ENCODE results near the gene DUOXA2.
"Not testable (repeated sequence)": the region's sequence is repeated elsewhere in the genome, so short reads cannot be mapped to it uniquely, and the experiment has no call there.

Gene DUOXA2

DNA sequence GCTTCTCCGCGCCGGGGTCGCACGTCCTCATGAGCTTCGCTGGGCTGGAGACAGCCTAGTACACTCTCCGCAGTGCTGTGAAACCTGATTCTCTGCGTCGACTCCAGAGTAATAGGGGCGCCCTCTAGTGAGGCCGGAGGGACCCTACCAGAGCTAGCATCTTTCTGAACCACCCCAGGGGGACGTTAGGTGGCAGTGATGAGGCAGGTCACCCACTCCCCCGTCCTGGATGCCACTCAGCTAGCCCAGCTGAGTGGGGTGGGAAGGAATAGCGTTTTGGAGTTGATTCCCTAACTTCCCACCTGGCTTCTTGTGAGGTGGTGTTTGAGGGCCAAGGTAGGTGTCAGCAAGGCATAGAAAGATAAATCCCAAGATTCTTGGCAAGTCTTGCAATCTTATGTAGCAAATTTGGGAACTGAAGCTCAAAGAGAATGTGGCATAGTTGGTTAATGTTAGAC, 4.0 kb downstream of the DUOXA2 start:
- peak; percentile 94 for DNase-seq

DNA sequence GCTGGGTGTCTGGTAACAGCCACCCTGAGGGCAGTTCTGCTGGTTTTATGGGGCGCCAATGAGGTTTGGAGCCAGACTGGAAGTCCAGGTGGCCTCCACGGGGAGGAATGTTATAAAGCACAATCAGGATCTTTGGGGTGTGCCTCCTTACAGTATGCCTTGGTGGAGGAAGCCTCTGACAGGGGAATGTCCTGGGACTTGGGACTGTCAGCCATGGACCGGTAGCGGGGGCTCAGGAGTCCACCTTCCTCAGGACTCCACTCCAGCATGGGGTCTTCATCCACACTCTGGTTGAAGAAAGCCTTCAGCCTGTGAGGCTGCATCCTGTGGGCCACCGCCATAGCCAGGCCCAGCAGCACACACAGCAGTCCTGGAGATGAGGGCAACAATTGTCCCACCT, 4.9 kb downstream of the DUOXA2 start:
- DNase-seq, result no peak

DNA sequence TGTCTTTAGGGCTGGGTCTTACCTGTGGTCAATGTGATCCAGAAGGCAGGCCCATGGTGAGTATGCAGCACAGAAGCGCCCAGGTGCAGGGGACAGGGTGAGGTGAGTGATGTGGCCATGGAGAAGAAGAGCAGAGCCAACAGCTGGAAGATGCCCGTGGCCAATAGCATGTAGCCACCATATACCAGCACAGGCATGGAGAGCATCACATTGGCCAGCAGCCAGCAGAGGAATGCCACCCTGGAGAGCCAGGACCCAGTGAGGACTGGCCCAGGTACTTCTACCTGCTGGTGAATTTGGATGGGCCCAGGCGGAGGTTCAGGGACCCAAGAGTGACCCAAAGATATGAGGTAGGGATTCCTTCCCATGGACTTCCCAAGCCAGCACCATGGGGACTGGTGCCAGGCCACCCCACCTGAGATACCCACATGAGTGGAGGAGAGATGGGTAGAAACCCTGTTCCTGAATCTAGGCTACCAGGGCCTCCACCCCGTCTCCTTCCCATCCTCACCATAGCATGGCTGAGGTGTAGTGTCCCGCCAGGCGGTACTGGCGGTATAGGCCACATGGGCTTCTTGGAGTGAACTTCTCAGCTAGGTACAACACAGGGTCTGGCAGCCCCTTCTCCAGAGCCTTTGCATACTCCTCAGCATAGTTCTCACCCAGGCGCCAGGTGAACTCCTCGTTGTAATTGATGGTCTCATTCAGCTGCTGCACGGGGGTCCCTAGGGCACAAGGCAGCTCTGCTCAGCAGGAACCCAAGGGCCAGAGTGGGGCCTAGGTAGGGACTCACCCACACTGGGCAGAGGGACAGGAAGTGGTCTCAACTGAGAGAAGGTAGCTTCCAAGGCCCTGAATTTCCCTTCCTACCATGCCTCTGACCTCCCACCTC, 6.2 kb downstream of the DUOXA2 start:
- no peak for DNase-seq

DNA sequence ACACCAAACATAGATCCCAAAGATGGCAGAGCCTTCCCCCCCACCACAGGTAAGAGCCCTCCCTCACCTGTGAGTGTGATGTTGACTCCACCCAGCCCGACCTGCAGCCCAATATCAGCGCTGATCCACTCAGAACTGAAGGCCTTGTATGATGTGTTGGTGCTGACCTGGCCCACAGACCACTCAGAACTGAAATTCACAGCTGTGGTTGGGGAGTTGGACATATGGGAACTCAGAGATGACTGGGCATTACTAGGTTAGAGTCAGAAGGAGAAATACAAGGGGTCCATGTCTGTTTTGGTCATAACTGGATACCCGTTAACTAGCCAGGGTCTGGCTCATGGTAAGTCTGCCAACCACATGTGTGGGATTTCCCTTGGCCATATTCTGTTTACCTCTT, 6.9 kb downstream of the DUOXA2 start:
- no peak for DNase-seq

DNA sequence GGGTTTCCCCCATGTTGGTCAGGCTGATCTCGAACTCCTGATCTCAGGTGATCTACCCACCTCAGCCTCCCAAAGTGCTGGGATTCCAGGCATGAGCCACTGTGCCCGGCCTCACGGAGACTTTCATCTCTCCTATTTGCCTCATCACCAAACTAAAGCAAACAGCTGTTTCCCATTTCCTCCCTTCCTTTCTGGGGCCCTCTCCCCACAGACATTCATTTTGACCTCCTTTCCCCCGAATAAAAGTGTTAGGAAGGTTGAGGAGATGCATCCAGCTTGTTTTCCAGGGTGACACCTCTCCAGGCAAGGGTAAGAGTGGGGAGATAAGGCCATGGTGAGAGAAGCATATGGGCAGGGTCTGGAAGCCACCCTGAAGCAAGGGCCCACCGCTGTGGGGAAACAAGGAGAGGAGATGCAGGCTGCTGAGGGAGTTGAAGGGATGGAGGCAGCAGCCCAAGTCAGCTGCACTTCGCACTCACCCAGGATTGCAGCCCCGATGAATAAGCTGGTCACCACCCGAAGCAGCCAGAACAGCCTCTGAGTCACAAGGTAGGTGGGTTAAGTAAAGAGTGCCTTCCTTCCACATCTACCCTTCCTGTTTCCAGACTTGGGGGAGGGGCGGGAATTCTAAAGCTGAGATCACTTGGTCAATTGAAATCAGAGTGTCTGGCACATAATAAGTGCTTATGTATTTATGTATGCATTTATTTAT, 7.7 kb downstream of the DUOXA2 start:
- no peak for DNase-seq

DNA sequence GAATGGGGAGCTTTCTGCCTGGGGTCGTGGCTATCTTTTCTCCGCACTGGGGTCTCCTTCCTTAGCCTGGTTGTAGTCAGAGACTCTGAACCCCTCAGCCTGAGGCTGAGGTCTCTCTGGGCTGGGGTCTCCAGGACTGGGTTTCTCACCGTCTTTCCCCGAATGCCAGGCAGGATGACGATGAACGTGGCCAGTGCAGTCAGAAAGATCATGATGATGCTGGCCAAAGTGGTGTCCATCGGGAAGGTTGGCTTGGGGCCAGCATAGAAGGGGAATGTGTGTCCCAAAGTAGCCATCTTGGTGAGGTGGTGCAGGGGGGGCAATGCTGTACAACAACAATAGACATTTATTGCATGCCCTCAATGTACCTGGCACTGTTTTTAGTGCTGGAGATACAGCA, 8.6 kb downstream of the DUOXA2 start:
- DNase-seq, result no peak

DNA sequence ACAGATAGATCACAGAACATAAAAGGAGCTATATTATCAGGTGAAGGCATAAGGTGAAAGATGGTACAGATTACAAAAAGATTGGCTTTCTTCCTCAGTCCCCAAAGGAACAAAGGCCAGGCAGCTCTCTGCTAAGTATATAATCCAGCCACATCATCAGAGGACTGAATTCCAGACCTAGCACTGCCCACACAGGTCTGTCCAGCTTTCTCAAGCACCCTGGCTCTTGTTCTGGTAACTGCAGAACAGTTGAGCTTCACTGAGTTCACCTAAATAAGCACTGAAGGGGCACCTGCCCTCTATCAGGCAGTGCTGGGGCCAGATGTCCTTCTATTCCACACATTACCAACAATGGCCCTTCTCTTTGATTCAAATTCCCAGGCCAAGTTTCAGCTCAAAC, 9.3 kb downstream of the DUOXA2 start:
- DNase-seq, result no peak

DNA sequence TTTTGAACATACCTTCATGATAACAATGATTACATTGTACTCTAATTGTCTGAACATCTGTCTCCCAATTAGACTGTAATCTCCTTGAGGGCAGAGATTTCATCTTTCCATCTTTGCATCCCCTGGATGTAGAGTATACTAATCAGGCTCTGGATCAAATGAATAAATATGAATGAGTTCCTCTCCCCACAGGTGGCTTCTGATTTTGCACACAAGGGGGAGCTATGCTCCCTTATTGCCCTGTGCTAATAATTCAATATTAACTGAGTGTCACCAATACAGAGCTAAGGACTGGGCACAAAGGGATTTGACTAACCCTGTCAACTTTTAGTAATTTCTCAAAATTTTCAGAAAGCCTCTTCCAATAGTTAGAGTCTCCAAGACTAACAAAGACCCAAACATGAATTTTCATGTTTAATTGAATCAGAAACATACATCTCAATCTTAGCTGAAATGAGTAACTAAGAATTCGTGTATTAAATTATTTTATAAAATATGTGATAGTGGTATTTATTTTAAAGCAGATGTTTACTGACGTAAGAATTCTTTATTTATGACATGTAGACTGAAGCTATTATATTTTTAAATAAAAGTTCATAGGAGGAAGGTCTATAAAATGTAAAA, 12.5 kb downstream of the DUOXA2 start:
- DNase-seq, result peak; percentile 61

DNA sequence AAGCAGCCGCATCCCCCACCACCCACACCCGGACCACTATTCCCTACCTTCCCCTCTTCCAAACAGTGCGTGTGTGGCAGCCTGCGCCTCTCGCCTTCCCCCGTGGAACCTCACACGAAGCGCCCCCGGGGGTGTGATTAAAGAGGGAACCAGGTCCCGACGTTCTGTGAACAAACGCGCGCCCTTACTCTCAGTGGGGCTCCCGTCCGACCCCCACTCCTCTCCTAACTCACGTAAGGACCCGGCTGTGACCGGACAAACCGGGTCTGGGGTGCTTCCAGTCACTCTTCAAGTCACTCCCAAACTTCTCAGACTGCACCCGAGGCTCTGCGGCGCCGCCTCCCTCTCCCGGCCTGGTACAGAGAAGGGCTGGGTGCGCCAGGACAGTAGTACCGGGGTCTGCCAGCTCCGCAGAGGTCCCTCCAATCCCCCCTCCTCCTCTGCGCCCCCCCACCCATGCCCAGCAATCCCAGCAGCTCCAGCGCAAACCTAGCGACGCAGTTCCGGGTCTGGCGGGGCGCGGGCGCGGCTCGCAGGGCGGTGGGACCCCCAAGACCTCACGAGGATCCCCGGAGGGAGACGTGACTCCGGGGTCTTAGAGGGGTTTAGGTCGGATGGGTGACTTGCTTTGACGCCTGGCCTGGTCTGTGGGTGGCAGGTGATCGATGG, 15.0 kb downstream of the DUOXA2 start:
- no peak for DNase-seq

DNA sequence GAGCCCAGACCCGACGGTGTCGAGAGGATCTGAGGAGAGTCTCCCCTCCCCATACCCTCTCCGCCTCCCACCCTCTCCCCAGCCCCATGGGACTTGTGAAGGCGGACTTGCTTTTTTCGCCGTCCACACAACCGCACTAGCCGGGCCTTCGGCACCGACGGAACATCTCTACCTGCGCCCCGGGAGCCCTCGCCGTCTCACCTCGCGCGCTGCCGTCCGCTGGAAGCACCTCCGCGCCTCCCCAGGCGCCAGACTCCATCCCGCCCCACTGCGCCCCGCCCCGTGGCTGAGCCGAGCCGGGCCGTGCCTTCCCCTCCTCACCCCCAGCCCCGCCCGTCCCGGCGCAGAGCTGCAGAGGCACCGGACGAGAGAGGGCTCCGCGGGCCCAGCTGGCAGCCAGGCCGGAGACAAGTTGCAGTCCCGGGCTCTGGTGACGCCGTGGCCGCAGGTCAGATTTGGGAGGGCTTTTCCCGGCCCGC, 15.6 kb downstream of the DUOXA2 start, which contains the start of the genes DUOX1 and DUOXA1:
TSS of gene DUOX1 (plus strand) at position 344 of the 479 bp plus-strand sequence. CDS start 1,973 bp downstream, outside the sequence.
TSS of gene DUOXA1 (minus strand) at position 229 of the 479 bp plus-strand sequence. CDS start 6,865 bp downstream, outside the sequence.
- peak; percentile 48 for DNase-seq

DNA sequence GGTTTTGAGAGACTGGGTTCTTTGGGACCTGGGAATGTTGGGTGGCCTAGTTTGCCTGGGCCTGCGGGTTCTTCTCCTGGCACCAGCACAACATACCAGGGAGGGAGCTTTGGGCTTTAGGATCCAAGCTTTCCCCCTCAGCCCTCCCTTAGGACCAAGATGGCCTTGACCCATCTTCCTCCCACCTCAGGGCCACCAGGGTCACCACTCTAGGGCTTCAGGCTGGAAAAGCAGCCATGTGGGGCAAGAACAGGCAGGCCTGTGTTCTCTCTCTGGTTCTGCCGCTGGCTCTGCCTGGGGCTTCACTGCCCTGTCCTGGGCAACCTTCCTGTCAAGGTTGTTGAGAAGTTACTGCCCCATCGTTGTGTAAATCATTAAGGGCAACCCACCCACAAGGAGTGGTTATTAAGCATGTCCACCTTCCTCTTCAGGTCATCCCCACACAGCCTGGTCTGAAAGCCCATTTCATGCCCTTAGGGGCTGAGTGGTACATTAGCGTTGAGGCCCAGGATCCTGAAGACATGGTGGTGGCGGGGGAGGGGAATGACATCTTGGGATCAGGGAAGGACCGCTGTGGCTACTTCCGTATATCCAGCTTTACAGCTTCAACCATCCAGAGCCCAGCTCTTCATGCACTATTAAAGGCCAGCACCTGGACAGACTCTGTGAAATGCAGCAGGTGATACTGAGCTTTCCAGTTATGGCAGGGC, 16.3 kb downstream of the DUOXA2 start:
- DNase-seq, result no peak

DNA sequence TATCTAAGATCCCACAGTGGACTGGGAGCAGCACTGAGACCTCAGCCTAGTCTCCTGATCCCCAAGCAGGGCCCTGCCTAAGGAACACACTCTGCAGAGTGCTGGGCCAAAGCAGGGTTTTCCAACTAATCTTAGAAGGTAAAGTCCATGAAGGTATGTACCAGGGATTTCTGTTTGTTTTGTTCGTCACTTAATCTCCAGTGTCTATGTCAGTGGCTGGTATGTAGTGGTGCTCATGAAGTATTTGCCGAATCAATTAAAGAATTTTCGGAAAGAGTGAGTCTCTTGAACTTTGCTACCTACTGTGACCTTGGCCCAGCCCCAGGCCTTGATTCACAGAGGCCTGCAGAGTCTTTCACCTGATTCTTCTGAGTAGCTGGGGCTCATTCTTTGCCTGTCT, 17.4 kb downstream of the DUOXA2 start:
- DNase-seq, result no peak

DNA sequence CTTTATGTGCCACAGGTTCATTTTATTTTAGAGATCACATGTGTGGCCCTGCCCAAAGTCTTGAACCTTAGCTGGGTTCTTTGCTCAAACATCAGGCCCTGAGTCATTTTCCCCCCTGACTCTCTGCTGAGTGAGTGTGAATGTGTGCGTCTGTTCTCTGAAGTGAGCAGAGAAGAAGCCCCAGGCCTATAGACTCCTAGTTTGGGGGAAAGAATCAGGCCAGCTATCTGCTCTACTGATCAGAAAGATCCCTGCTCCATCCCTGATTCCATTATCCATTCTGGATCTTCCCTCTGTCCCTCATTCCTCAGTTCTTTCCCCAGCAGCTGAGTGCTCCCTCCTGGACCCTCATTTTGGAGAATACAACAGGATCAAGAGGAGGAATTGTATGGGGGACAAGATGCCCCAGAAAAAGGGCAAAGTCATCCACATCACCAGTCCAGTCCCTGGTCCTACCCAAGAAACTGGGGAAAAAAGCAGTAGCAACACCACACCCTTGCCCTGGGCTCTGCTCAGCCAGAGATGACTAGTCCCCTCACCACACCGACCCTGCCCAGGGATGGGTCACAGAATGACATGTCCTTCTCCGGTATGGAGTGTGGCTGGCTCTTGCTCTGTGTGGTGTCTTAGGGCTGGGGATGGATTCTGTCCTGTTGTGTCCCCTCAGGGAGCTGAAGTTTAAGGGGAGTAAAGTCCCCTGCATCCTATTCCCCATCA, 18.9 kb downstream of the DUOXA2 start:
- DNase-seq, result no peak

DNA sequence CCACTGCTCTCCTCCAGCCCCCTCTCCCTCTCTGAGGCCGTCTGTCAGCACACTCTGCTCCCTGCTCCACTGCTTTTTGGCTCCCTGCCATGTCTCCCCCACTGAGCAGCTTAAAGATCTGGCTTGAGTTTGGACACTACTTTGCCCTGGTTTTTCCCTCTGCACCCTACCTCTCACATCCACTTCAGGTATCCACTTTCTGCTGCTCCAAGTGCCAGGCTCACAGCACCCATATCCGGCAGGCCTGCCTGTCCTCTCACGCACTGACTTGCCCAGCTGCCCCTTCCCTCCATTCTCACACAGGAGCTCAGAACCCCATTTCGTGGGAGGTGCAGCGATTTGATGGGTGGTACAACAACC, 19.4 kb downstream of the DUOXA2 start:
- DNase-seq, result peak; percentile 33

DNA sequence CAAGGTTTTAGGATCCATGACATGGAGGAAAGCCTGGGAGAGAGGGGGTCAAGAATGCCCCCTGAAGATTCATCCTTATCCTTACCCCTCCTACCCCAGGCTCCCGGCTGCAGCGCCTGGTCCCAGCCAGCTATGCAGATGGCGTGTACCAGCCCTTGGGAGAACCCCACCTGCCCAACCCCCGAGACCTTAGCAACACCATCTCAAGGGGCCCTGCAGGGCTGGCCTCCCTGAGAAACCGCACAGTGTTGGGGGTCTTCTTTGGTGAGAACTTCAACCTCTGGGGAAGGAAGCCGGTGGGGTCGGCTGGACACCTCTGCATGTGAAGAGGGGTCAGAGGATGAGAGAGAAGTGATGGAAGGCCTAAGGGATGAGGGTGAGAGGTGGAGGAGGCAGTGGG, 19.9 kb downstream of the DUOXA2 start:
- no peak for DNase-seq

DNA sequence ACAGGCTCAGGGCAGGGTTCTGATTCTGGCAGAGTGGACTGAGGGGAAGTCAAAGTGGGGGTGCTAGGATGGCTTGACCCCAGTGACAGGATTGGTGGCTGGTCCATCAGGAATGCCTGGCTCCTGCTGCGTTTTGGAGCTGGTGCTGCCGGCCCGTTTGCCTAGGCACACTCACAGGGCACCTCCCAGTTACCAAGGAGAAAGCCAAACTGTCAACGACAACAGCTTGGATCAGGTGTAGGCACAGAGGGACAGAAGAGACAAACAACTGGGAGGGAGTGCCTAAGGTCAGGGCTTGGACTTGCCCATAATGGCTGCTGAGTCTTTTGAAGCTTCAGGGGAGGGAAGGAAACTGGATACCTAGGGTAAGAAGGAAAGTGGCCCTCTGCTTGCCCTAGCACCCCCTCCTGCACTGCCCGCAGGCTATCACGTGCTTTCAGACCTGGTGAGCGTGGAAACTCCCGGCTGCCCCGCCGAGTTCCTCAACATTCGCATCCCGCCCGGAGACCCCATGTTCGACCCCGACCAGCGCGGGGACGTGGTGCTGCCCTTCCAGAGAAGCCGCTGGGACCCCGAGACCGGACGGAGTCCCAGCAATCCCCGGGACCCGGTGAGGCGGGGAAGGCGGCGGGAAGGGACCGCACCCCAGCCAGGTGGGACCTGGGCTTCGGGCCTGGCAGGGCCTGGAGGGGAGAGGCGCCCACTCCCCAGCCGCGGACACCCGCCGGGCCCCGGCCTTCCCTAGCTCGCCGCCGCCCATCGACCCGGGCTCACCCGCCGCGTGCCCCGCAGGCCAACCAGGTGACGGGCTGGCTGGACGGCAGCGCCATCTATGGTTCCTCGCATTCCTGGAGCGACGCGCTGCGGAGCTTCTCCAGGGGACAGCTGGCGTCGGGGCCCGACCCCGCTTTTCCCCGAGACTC, 20.8 kb downstream of the DUOXA2 start:
- DNase-seq, result peak; percentile 57

DNA sequence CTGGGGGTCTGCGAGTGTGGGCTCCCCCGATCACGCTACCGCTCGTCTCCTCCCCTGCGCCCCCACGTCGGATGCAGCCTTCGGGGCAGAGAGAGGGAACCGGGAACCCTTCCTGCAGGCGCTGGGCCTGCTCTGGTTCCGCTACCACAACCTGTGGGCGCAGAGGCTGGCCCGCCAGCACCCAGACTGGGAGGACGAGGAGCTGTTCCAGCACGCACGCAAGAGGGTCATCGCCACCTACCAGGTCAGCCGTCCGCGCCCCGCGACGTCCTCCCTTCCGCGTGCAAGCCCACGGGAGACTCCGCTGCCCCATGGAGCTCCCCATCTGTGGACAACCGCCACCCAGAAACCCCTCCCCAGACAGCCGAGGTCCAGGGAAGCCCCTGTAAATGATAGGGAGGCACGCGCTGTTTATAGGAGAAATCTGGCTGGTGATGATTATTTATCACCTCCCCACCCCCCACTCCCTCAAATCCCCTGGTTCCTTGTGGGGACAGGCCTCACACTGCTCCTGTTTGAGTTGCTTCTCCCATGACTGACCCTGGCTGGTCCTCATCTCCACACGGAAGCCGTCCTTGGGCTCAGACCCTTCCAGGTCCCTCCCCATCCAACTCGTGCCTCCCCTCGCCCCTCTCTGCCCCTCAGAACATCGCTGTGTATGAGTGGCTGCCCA, 21.7 kb downstream of the DUOXA2 start:
- DNase-seq, result not testable (repeated sequence)

DNA sequence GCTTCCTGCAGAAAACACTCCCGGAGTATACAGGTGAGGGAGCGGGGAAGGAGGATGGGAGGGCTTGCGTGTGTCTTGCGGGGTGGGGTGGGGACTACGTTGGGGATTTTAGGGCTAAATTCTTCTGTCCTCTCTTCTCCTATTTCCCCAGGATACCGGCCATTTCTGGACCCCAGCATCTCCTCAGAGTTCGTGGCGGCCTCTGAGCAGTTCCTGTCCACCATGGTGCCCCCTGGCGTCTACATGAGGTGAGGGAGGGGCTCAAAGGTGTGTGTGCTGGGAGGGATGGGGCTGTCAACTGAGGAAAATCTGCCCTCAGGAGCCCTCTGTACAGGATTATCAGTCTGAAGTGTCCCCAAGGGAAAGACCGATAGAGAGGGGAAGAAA, 22.2 kb downstream of the DUOXA2 start:
- DNase-seq, result peak; percentile 40

DNA sequence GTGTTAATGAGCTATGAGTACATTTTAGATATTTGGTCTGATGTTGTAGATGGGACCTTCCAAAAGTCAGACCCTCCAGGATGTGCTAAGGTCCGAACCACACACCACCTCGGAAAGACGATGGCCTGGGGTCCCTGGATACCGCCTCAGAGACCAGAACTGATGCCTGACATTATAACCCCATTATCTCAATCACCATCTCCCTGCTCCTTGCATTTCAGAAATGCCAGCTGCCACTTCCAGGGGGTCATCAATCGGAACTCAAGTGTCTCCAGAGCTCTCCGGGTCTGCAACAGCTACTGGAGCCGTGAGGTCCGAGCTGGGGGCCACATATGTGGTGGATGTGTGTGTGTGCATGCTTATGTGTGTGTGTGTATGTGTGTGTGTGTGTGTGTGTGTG, 23.6 kb downstream of the DUOXA2 start:
- no peak for DNase-seq
